ENCODE data around the gene FOXP1.

The FOXP1 gene

GRCh38 chr3:70947579-70947978, 635.9 kb downstream of the FOXP1 start:
- Histone ChIP-seq H3K4me3 (ENCODE audit: insufficient read depth, low read depth, low read length) (no peak overlapping the region), H3K9me3 (ENCODE audit: control insufficient read depth, low read length) (no peaks in the 10 kb centered on the region), H3K36me3 (ENCODE audit: control insufficient read depth, insufficient read depth, low read length) (no peaks in the 10 kb centered on the region), H3K4me1 (ENCODE audit: control insufficient read depth, insufficient read depth, low read length) (peaks cover 8% of the 10 kb centered on the region), H3K27me3 (ENCODE audit: control insufficient read depth, insufficient read depth, low read length, poor library complexity, severe bottlenecking) (no peaks in the 10 kb centered on the region), H3K27ac (ENCODE audit: insufficient read depth, low read depth, low read length, poor library complexity, severe bottlenecking) (no peak overlapping the region)
- whole genome bisulfite sequencing, 2 experiments: 93 to 100% methylated on average over 1 of the region's 1 CpG

GRCh38 chr3:70943886-70944285, 639.6 kb downstream of the FOXP1 start:
- 91 to 95% methylated on average over 3 of the region's 3 CpGs for WGBS, 2 experiments
- H3K4me1 ChIP-seq (ENCODE audit: control insufficient read depth, insufficient read depth, low read length): no peaks in the 10 kb centered on the region
- no peaks in the 10 kb centered on the region for H3K36me3 ChIP-seq (ENCODE audit: control insufficient read depth, insufficient read depth, low read length)
- H3K27ac ChIP-seq (ENCODE audit: insufficient read depth, low read depth, low read length, poor library complexity, severe bottlenecking): no peak overlapping the region
- no peaks in the 10 kb centered on the region for H3K9me3 ChIP-seq (ENCODE audit: control insufficient read depth, low read length)
- H3K27me3 ChIP-seq (ENCODE audit: control insufficient read depth, insufficient read depth, low read length, poor library complexity, severe bottlenecking): no peaks in the 10 kb centered on the region
- H3K4me3 ChIP-seq (ENCODE audit: insufficient read depth, low read depth, low read length): no peak overlapping the region

DNA sequence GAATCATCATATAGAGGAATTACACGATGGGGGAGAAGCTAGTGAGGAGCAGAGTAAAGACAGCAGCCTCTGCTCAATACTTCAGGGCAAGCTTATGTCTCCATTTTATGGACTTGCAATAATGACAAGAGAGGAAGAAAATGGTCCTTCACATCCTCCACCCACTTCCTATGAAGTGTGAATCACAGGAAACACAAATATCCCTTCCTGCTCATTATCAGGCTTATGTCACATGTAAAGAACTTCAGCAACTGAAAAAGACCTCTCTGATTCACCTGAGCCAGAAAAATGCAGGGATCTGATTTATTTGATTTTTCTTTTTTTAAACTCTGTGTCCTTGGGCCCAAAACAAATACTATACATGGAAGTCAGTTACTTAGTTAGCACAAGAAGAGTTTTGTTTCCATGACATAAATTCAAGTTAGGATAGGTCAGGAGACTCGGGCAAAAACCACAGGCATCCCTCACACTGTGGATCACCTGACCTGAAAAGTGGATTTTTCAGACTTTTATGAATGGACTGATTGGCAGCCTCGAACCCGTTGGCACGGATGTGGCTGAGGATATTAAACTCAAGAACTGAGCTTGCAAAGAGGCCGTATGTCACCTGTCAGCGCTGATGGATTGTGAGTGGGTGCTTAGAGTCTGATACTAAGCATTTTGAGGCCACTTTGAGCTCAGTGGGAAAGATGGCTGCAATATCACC, 650.3 kb downstream of the FOXP1 start:
- H3K27ac ChIP-seq (ENCODE audit: insufficient read depth, low read depth, low read length, poor library complexity, severe bottlenecking): no peak overlapping the region
- no peaks in the 10 kb centered on the region for H3K9me3 ChIP-seq (ENCODE audit: control insufficient read depth, low read length)
- H3K36me3 ChIP-seq (ENCODE audit: control insufficient read depth, insufficient read depth, low read length): no peaks in the 10 kb centered on the region
- H3K27me3 ChIP-seq (ENCODE audit: control insufficient read depth, insufficient read depth, low read length, poor library complexity, severe bottlenecking): no peaks in the 10 kb centered on the region
- no peaks in the 10 kb centered on the region for H3K4me1 ChIP-seq (ENCODE audit: control insufficient read depth, insufficient read depth, low read length)
- no peak overlapping the region for H3K4me3 ChIP-seq (ENCODE audit: insufficient read depth, low read depth, low read length)
- 91 to 94% methylated on average over 7 of the region's 7 CpGs for WGBS, 2 experiments

DNA sequence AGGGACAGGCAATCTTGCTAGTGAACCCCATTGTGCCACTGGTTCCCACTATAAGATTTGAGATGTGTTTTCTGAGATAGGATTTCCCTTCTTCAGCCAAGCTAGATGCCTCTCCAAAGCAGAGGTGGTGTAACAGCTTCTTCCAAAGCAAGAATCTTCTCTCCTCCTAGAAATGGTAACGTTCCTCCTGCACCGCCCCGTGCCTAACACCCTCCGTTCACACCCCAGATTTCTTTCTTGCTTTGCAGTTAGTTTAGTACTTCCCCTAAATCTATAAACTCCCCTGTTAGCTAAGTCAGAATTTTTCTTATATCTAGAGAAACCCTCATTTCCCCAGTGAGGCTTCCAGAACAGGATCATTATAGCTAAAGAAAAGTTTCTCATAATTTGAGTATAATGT, 653.5 kb downstream of the FOXP1 start:
- no peak overlapping the region for H3K4me3 ChIP-seq (ENCODE audit: insufficient read depth, low read depth, low read length)
- no peaks in the 10 kb centered on the region for H3K9me3 ChIP-seq (ENCODE audit: control insufficient read depth, low read length)
- WGBS, 2 experiments: 91 to 96% methylated on average over 4 of the region's 4 CpGs
- H3K36me3 ChIP-seq (ENCODE audit: control insufficient read depth, insufficient read depth, low read length): no peaks in the 10 kb centered on the region
- no peaks in the 10 kb centered on the region for H3K4me1 ChIP-seq (ENCODE audit: control insufficient read depth, insufficient read depth, low read length)
- no peaks in the 10 kb centered on the region for H3K27me3 ChIP-seq (ENCODE audit: control insufficient read depth, insufficient read depth, low read length, poor library complexity, severe bottlenecking)
- H3K27ac ChIP-seq (ENCODE audit: insufficient read depth, low read depth, low read length, poor library complexity, severe bottlenecking): no peak overlapping the region

DNA sequence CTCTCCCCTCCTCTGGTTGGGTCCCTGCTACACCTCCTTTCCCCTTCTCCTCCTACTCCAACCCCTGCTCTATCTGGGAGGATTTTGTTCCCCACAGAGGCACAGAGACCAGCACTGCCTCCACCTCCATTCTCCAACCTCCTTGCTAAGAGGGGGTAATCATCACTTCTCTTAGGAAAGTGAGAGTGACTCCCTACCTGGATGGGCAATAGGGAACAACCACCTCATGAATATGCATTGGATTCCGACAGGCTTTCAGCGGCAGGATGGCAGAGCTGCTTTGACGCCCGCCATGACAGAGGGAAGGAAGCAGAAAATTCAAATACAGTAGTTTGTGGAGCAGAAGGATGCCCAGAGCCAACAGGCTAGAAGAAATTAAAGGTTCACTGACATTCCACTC, 656.3 kb downstream of the FOXP1 start:
- H3K36me3 ChIP-seq (ENCODE audit: control insufficient read depth, insufficient read depth, low read length): no peaks in the 10 kb centered on the region

GRCh38 chr3:70926835-70927234, 656.7 kb downstream of the FOXP1 start:
- H3K9me3 ChIP-seq (ENCODE audit: control insufficient read depth, low read length): no peaks in the 10 kb centered on the region
- H3K4me3 ChIP-seq (ENCODE audit: insufficient read depth, low read depth, low read length): no peak overlapping the region
- no peaks in the 10 kb centered on the region for H3K27me3 ChIP-seq (ENCODE audit: control insufficient read depth, insufficient read depth, low read length, poor library complexity, severe bottlenecking)
- no peaks in the 10 kb centered on the region for H3K4me1 ChIP-seq (ENCODE audit: control insufficient read depth, insufficient read depth, low read length)
- WGBS, 2 experiments: 90 to 97% methylated on average over 7 of the region's 7 CpGs
- H3K27ac ChIP-seq (ENCODE audit: insufficient read depth, low read depth, low read length, poor library complexity, severe bottlenecking): no peak overlapping the region
- H3K36me3 ChIP-seq (ENCODE audit: control insufficient read depth, insufficient read depth, low read length): no peaks in the 10 kb centered on the region

More for the DNA sequence above, 656.3 kb downstream of the FOXP1 start:
- 89% methylated on average over 4 of the region's 4 CpGs for WGBS, 2 experiments
- no peak overlapping the region for H3K27ac ChIP-seq (ENCODE audit: insufficient read depth, low read depth, low read length, poor library complexity, severe bottlenecking)
- H3K4me3 ChIP-seq (ENCODE audit: insufficient read depth, low read depth, low read length): no peak overlapping the region
- H3K4me1 ChIP-seq (ENCODE audit: control insufficient read depth, insufficient read depth, low read length): no peaks in the 10 kb centered on the region
- no peaks in the 10 kb centered on the region for H3K27me3 ChIP-seq (ENCODE audit: control insufficient read depth, insufficient read depth, low read length, poor library complexity, severe bottlenecking)
- H3K9me3 ChIP-seq (ENCODE audit: control insufficient read depth, low read length): no peaks in the 10 kb centered on the region

DNA sequence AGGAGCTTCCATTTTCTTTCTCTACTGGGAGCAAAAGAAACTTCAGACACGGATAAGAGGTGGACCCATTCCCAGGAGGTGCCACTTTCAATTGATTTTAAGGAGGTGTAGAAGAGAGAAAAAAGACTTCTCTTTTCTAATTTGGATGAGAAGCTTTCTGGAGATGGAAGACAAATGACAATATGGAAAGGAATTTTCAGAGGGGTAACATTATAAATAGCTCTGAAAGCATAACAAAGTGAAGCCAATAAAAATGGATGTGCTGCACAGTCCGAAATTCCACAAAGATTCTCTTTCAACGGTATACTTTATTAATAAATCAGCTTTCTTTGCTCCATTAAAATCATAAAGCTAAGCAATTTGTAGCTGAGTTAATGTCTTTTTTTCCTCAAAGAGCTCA, 663.9 kb downstream of the FOXP1 start:
- 94 to 100% methylated on average over 3 of the region's 3 CpGs for WGBS, 2 experiments
- no peaks in the 10 kb centered on the region for H3K36me3 ChIP-seq (ENCODE audit: control insufficient read depth, insufficient read depth, low read length)
- H3K4me3 ChIP-seq (ENCODE audit: insufficient read depth, low read depth, low read length): no peak overlapping the region
- H3K9me3 ChIP-seq (ENCODE audit: control insufficient read depth, low read length): no peaks in the 10 kb centered on the region
- H3K27ac ChIP-seq (ENCODE audit: insufficient read depth, low read depth, low read length, poor library complexity, severe bottlenecking): no peak overlapping the region
- H3K27me3 ChIP-seq (ENCODE audit: control insufficient read depth, insufficient read depth, low read length, poor library complexity, severe bottlenecking): no peaks in the 10 kb centered on the region
- no peaks in the 10 kb centered on the region for H3K4me1 ChIP-seq (ENCODE audit: control insufficient read depth, insufficient read depth, low read length)

DNA sequence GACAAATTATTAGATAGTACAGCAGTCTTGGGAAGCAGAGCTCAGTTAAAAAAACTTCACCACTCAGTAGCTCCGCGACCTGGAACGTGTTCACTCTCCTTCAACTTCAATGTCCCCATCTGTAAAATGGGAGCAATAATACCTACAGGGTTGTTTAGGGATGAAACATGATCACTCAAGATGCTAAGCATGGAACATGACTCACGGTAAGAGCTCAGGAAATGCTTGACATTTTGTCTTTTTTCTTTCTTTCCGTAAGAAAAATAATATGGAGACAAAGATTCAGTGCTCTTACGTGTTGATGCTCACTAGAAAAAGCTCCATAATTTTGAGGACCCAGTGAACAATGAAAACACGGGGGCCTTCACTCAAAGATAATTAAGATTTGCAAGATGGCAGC, 664.4 kb downstream of the FOXP1 start:
- 91 to 94% methylated on average over 7 of the region's 7 CpGs for WGBS, 2 experiments
- Histone ChIP-seq H3K27ac (ENCODE audit: insufficient read depth, low read depth, low read length, poor library complexity, severe bottlenecking) (no peak overlapping the region), H3K4me1 (ENCODE audit: control insufficient read depth, insufficient read depth, low read length) (no peaks in the 10 kb centered on the region)

GRCh38 chr3:70916375-70917055, 667.0 kb downstream of the FOXP1 start:
- Histone ChIP-seq H3K4me3 (ENCODE audit: insufficient read depth, low read depth, low read length) (no peak overlapping the region), H3K36me3 (ENCODE audit: control insufficient read depth, insufficient read depth, low read length) (no peaks in the 10 kb centered on the region), H3K4me1 (ENCODE audit: control insufficient read depth, insufficient read depth, low read length) (no peaks in the 10 kb centered on the region), H3K9me3 (ENCODE audit: control insufficient read depth, low read length) (no peaks in the 10 kb centered on the region), H3K27ac (ENCODE audit: insufficient read depth, low read depth, low read length, poor library complexity, severe bottlenecking) (no peak overlapping the region), H3K27me3 (ENCODE audit: control insufficient read depth, insufficient read depth, low read length, poor library complexity, severe bottlenecking) (no peaks in the 10 kb centered on the region)
- WGBS, 2 experiments: 92 to 93% methylated on average over 4 of the region's 4 CpGs

More for the DNA sequence above, 664.4 kb downstream of the FOXP1 start:
- Histone ChIP-seq H3K9me3 (ENCODE audit: control insufficient read depth, low read length) (no peaks in the 10 kb centered on the region), H3K4me3 (ENCODE audit: insufficient read depth, low read depth, low read length) (no peak overlapping the region), H3K27me3 (ENCODE audit: control insufficient read depth, insufficient read depth, low read length, poor library complexity, severe bottlenecking) (no peaks in the 10 kb centered on the region), H3K36me3 (ENCODE audit: control insufficient read depth, insufficient read depth, low read length) (no peaks in the 10 kb centered on the region)

DNA sequence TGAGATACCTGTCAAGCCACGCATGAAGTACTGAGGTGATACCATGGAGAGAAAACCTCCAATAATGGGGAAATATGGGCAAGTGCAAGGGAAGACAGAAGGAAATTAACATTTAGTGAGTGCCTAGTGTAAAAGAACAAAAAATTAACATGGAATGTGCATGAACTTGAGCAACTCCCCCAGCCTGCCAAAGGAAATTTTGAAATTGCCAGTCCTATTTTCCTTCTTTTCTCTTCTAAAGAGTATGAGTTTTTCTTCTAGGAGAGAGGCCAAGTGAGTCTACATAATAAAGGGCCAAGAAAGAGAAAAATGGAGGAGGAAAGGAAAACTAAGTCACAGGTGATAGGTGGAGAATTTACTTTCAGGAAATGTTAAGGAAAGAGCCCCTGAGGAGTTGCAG, 668.7 kb downstream of the FOXP1 start:
- H3K27me3 ChIP-seq (ENCODE audit: control insufficient read depth, insufficient read depth, low read length, poor library complexity, severe bottlenecking): no peaks in the 10 kb centered on the region
- H3K36me3 ChIP-seq (ENCODE audit: control insufficient read depth, insufficient read depth, low read length): no peaks in the 10 kb centered on the region
- no peaks in the 10 kb centered on the region for H3K9me3 ChIP-seq (ENCODE audit: control insufficient read depth, low read length)
- H3K27ac ChIP-seq (ENCODE audit: insufficient read depth, low read depth, low read length, poor library complexity, severe bottlenecking): no peak overlapping the region
- no peaks in the 10 kb centered on the region for H3K4me1 ChIP-seq (ENCODE audit: control insufficient read depth, insufficient read depth, low read length)
- WGBS, 2 experiments: 100% methylated on average over 1 of the region's 1 CpG
- H3K4me3 ChIP-seq (ENCODE audit: insufficient read depth, low read depth, low read length): no peak overlapping the region

Measured in ectodermal cell (in vitro differentiated cells).